Heart left ventricle (tissue), 16 donors: ENCODE measurements around the gene TRIM14. TPM values are rescaled to one million over a fixed set of nuclear protein-coding genes. Genes with fewer than 3 reads are reported as not detected.

ENCODE experiments used
- ATAC-seq, 4 donors: fragments of 200-7000 bp; cut with Tn5 transposase; one replicate each; pipeline ENCODE4 v1.9.1; 2020 to 2022; ENCODE audit warnings: moderate library complexity in 4 of 4, mild to moderate bottlenecking in 3 of 4, moderate number of reproducible peaks in 1 of 4
- DNase-seq, 5 donors: peaks; one replicate each; pipeline ENCODE4 v3.0.0-alpha.2; 2020
- H3K27ac ChIP-seq, 12 donors: fragments of 200-600 bp; sonication (generic) in 4 of 12; one replicate each; pipeline versions ENCODE4 v1.5.0 to v1.8.0; 2016 to 2022; ENCODE audit warnings: mild to moderate bottlenecking in 2 of 12
- H3K27me3 ChIP-seq, 9 donors: fragments of 200-600 bp; sonication (generic) in 2 of 9; one replicate each; pipeline versions ENCODE4 v1.5.1 to v1.8.0; 2016 to 2022; ENCODE audit warnings: mild to moderate bottlenecking in 3 of 9
- H3K36me3 ChIP-seq, 9 donors: fragments of 200-600 bp; sonication (generic) in 2 of 9; one replicate each; pipeline versions ENCODE4 v1.5.0 to v1.8.0; 2018 to 2022; ENCODE audit warnings: mild to moderate bottlenecking in 2 of 9
- H3K4me1 ChIP-seq, 12 donors: fragments of 200-600 bp; sonication (generic) in 4 of 12; one replicate each; pipeline versions ENCODE4 v1.5.0 to v1.8.0; 2016 to 2022; ENCODE audit warnings: mild to moderate bottlenecking in 3 of 12
- H3K4me3 ChIP-seq, 12 donors: fragments of 200-600 bp; sonication (generic) in 4 of 12; one replicate each; pipeline versions ENCODE4 v1.5.0 to v1.8.0; 2017 to 2022; ENCODE audit warnings: mild to moderate bottlenecking in 9 of 12, moderate library complexity in 4 of 12
- H3K9me3 ChIP-seq, 12 donors: fragments of 200-600 bp; sonication (generic) in 4 of 12; one replicate each; pipeline versions ENCODE4 v1.5.0 to v1.8.0; 2016 to 2022; ENCODE audit warnings: mild to moderate bottlenecking in 1 of 12
- POLR2A ChIP-seq, 2 donors: fragments of 450-650 bp; IDR thresholded peaks; one replicate each; pipeline ENCODE4 v1.6.1; 2017; ENCODE audit warnings: antibody characterized with exemption in 2 of 2, mild to moderate bottlenecking in 2 of 2, moderate library complexity in 2 of 2
- WGBS, 4 donors: extraction: QIAGEN DNeasy Blood & Tissue Kit in 2 of 4; methylation state at CpG; one replicate each; pipeline versions ENCODE4 v1.1.5 to v1.1.7; 2013 to 2018; 5-methylcytosine and 5-hydroxymethylcytosine counted together
- intact Hi-C, 10 donors: fragments of 100-400 bp; cut with DNase I; formaldehyde crosslinking; loops; one replicate each; pipeline versions ENCODE4 v1.11.1 to v1.14.2; 2022
- polyA plus RNA-seq, 2 donors: library from polyadenylated mRNA; stranded (reverse); fragments of 200-250 nt; gene quantifications; one replicate each; pipeline ENCODE4 v1.2.3, GENCODE V29; 2013
- total RNA-seq, 9 donors: library from RNA; depleted of rRNA in 2 of 9; stranded (reverse); fragments of >200 nt in 2 of 9; fragmentation: NEBNext Ultra II Directional in 3 of 9; extraction: Animal tissue kit (Norgen Biotek cat#: 25700) in 3 of 9; gene quantifications; one replicate each; pipeline versions ENCODE4 v1.1.0 to v1.2.4, GENCODE V29; 2016 to 2023
- TF ChIP-seq, protein P1 (sequence below), 12 donors: fragments of 200-600 bp; sonication (generic) in 4 of 12; IDR thresholded peaks; one replicate each; pipeline versions ENCODE4 v1.5.0 to v1.8.0; 2018 to 2022; ENCODE audit warnings: antibody characterized with exemption in 12 of 12, mild to moderate bottlenecking in 5 of 12
- donor health status: ischemic (EF 13 %, LVEDD 7.1; RV severe dilation, severe dysfunction).
- donor health status: healthy with polysubstance abuse.
- donor health status: DM: no; HTN: yes; CAD: no.
- donor health status: DM: no; HTN: no; CAD: no.
- donor health status: ischemic (EF 25% LVEDD 6.9; RV normal size, moderate dysfunction).
- donor health status: ischemic (EF 25% LVEDD 5.7; RV mildly dilated, moderate dysfunction).
- donor health status: healthy.
- donor health status: DM: yes; HTN: yes; CAD: no.
- donor health status: ischemic (EF 35%, LVEDD 5.7; RV mildly dilated, moderate dysfunction).
- donor health status: nonischemic (EF 11% LVEDD 7.7; RV severe dilation, severe dysfunction).
- donor health status: DM: yes; HTN: yes; CAD: no.
- donor health status: PGD.
- donor health status: ischemic (EF 29% LVEDD 5.4; RV normal size, mild dysfunction).
- donor health status: nonischemic (EF 23%, LVEDD 6.1; RV moderate dilation, normal function).

The TRIM14 gene
- total and polyA plus RNA-seq, 11 donors = 0.89 to 20.8 (median 1.9) TPM

DNA sequence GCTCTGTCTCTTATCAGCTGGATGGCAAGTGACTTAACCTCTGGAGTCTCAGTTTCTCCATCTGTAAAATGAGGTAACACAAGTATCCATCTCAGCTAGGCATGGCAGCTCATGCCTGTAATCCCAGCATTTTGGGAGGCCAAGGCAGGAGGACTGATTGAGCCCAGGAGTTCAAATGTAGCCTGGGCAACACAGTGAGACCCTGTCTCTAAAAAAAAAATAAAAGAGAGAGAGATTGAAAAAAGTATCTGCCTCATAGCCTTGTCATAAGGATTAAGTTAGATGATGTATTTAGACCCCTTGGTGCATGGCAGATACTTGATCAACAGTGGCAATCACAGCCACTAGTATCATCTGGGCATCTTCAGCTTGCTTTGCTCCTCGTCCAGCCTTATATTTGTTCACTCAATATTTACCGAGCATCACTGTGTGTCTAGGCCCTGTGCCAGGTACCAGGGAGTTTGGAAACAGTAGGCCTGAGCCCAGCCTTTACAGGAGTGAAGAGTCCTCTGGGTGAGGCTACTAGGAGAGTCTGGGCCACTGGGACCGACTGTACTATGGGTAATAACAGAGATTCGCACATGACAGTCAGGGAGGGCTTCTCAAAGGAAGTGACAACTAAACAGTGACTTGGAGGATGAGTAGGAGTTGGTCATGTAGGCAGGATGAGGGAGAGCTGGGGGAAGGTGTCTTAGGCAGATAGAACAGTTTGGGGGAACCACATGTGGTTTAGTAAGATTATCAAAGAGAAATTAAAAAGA is 39.2 kb upstream of the TRIM14 start:
- no peaks in the 10 kb centered on the region for H3K9me3 ChIP-seq
- no peak overlapping the region for H3K4me3 ChIP-seq
- H3K4me1 ChIP-seq = no peaks in the 10 kb centered on the region
- TF ChIP-seq, protein P1, sequence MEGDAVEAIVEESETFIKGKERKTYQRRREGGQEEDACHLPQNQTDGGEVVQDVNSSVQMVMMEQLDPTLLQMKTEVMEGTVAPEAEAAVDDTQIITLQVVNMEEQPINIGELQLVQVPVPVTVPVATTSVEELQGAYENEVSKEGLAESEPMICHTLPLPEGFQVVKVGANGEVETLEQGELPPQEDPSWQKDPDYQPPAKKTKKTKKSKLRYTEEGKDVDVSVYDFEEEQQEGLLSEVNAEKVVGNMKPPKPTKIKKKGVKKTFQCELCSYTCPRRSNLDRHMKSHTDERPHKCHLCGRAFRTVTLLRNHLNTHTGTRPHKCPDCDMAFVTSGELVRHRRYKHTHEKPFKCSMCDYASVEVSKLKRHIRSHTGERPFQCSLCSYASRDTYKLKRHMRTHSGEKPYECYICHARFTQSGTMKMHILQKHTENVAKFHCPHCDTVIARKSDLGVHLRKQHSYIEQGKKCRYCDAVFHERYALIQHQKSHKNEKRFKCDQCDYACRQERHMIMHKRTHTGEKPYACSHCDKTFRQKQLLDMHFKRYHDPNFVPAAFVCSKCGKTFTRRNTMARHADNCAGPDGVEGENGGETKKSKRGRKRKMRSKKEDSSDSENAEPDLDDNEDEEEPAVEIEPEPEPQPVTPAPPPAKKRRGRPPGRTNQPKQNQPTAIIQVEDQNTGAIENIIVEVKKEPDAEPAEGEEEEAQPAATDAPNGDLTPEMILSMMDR (IDR thresholded peaks at IDR 0.05) = no peak
- TF ChIP-seq POLR2A (IDR thresholded peaks at IDR 0.05) = no peak
- WGBS, 4 donors = 78 to 85% (median 84%) methylated on average over 4 of the region's 4 CpGs
- DNase-seq (no peak), ATAC-seq (no peak)
- no peaks in the 10 kb centered on the region for H3K27me3 ChIP-seq
- no peaks in the 10 kb centered on the region for H3K36me3 ChIP-seq
- no peak overlapping the region for H3K27ac ChIP-seq
- intact Hi-C loops = no loop called here

DNA sequence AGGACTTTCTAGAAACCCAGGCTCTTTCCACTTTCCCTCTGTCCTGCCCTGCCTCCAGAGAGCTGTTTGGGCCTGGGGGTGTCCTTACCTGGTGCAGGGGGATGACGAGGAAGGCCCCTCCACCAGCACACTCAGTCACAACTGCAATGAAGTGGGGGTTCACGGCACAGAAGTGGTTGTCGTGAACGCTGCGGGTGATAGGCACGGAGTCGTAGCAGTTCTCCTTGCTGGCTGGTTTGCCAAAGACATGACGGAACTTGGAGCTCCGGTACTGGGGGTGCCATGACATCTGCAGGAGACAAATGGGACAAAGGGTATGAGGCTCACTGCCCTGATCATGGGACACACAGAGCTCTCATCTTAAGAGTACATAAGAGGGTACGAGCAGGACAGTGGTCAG is 38.4 kb upstream of the TRIM14 start:
- Histone ChIP-seq H3K4me1 (no peaks in the 10 kb centered on the region), H3K36me3 (no peaks in the 10 kb centered on the region), H3K9me3 (peaks cover 0 to under 1% (median 0%) of the 10 kb centered on the region in 12 donors), H3K27ac (no peak overlapping the region), H3K4me3 (no peak overlapping the region), H3K27me3 (no peaks in the 10 kb centered on the region)
- TF ChIP-seq, protein P1 (IDR thresholded peaks at IDR 0.05) = no peak
- TF ChIP-seq POLR2A (IDR thresholded peaks at IDR 0.05) = no peak
- ATAC-seq (no peak), DNase-seq (no peak)
- 91 to 96% (median 91%) methylated on average over 10 of the region's 10 CpGs for WGBS, 4 donors
- intact Hi-C loops = no loop called here

DNA sequence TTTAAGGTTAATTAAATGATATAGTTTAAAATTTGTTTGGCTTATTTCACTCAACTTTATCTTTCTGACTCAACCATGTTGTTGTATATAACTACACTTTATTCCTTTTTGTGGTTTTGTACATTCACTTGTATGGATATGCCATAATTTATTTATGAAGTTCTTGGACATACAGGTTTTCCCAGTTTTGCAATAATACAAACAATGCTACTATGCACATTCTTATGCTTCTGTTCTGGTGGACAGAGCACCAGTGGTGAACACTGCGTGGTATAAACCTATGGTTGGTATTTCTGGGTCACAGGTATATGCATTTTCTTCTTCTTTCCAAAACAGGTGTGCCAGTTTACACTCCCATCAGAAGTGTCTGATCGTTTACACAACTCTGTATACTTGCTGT is 35.7 kb upstream of the TRIM14 start:
- Histone ChIP-seq H3K4me1 (peaks cover 0 to 6% (median 0%) of the 10 kb centered on the region in 12 donors), H3K27ac (no peak overlapping the region), H3K27me3 (no peaks in the 10 kb centered on the region), H3K4me3 (no peak overlapping the region), H3K9me3 (peaks cover 0 to 12% (median 0%) of the 10 kb centered on the region in 12 donors), H3K36me3 (no peaks in the 10 kb centered on the region)
- TF ChIP-seq, protein P1 (IDR thresholded peaks at IDR 0.05) = no peak
- no peak for TF ChIP-seq POLR2A (IDR thresholded peaks at IDR 0.05)
- WGBS, 4 donors = 90 to 97% (median 94%) methylated on average over 2 of the region's 2 CpGs
- intact Hi-C loops = no loop called here
- ATAC-seq (no peak), DNase-seq (no peak)

- intact Hi-C loops = no loop called here
- TF ChIP-seq POLR2A (IDR thresholded peaks at IDR 0.05) = no peak
- TF ChIP-seq, protein P1 (IDR thresholded peaks at IDR 0.05) = no peak
- Histone ChIP-seq H3K27me3 (no peaks in the 10 kb centered on the region), H3K9me3 (peaks cover 0 to 12% (median 0%) of the 10 kb centered on the region in 12 donors), H3K4me3 (no peak overlapping the region), H3K4me1 (peaks cover 0 to 6% (median 0%) of the 10 kb centered on the region in 12 donors), H3K36me3 (no peaks in the 10 kb centered on the region), H3K27ac (no peak overlapping the region)
- DNase-seq = no peak
- no peak for ATAC-seq
These were observed 33.5 kb upstream of the TRIM14 start for GRCh38 chr9:98152526-98152925.
